ENCODE measurements around the gene CASP8AP2.
"Not testable (repeated sequence)": the region's sequence is repeated elsewhere in the genome, so short reads cannot be mapped to it uniquely, and the experiment has no call there.

The CASP8AP2 gene

DNA sequence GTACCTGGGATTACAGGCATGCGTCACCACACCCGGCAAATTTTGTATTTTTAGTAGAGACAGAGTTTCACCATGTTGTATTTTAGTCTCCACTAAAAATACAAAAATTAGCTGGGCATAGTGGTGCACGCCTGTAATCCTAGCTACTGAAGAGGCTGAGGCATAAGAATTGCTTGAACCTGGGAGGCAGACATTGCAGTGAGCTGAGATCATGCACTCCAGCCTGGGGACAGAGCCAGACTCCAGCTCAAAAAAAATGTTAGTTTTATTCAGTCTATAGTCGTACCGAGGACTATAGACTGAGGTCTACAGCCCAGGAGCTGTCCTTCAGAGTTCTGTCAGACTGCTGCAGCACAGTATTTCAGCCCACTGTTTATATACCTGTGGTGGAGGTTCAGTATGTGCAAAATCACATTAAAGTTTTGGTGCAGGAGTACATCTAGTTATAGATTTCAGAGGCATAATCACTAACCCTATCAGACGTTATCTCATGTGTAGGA is 3.6 kb upstream of the CASP8AP2 start:
- no peak for DNase-seq (ENCODE audit: low read depth)

DNA sequence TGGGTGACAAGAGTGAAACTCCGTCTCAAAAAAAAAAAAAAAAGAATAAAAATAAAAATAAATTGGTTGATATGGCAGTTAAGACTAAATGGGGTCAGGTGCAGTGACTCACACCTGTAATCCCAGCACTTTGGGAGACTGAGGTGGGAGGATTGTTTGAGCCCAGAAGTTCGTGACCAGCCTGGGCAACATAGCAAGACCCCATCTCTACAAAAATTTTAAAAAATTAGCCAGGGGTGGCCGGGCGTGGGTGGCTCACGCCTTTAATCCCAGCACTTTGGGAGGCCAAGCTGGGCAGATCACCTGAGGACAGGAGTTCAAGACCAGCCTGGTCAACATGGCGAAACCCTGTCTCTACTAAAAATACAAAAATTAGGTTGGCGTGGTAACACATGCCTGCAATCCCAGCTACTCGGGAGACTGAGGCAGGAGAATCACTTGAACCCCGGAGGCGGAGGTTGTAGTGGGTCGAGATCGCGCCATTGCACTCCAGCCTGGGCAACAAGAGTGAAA is 1.1 kb upstream of the CASP8AP2 start:
- DNase-seq (ENCODE audit: low read depth): not testable (repeated sequence)

DNA sequence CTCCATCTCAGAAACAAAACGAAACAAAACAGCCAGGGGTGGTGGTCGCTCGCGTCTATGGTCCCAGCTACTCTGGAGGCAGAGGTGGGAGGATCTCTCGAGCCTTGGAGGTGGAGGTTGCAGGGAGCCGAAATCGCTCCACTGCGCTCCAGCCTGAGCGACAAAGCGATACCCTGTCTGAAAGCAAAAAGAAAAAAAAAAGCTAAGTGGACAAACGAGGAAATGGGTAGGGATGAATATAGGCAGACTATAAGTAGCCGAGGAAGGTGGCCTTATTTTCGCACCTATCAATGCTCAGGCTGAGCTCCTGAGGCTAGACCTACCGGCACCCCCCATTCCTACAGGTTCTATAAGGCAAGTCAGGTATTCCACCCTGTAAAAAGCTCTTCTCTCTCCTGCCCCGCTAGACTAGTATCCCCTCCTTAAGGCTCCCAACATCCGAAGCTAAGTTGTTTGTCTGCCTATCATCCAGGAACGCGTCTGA is 650 bp upstream of the CASP8AP2 start:
- DNase-seq (ENCODE audit: low read depth): no peak

DNA sequence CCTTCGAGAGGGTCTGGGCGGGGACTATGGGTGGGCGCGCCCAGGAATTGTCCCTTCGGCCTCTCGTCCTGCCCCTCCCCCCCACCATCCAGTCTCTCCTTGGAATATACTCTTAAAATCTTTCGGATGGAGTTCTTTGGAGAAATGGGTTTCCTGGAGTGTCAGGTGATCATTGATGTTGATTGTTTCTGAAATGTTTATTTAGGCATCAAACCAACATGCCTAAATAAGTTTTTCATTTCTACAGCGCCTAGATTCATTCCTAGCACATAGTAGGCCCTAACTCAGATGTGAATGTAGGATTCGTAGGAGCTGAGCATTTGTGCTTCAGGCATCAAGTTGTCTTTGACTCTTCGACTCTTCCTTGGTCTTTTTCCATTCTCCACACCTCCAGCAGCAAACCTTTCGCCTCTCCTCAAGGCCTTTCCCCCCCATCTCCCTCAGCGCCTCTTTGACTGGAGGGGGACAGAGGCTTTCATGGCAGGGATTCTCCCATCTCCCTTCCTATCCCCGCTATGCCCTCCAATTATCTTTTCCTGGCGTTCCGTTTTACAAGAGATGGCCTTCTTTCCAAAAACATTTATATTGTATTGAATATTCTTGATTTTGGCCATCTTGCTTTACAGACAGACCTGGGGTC is 610 bp downstream of the CASP8AP2 start:
- DNase-seq (ENCODE audit: low read depth): no peak

DNA sequence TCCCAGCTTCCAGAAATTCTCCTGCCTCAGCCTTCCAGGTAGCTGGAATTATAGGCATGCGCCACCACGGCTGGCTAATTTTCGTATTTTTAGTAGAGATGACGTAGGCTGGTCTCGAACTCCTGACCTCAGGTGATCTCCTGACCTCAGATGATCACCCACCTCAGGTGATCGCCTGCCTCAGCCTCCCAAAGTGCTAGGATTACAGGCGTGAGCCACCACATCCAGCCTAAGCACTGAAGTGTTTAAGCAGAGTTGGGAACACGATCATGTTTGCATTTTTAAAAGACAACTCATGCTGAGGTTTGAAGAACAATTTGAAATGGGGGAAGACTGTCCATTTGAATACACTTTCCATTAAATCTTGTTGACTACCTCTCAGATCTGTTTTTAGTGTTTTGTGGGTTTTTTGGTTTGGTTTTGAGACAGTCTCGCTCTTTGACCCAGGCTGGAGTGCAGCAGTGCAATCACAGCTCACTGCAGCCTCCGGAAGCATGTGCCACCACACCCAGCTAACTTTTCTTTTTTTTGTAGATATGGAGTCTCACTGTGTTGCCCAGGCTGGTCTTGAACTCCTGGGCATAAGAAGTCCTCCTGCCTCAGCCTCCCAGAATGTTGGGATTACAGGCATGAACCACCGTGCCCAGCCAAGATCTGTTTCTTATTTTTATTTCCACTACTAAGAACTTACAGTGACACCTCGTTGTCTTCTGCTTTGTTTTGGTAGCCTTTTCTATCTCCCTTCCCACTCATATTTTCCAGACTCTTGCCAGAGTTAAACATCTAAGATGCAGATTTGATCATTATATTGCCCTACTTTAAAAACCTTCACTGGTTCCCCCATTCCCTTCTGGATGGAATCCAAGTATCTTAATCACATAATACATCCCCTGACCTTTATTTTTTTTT is 5.5 kb downstream of the CASP8AP2 start:
- DNase-seq (ENCODE audit: low read depth): no peak

DNA sequence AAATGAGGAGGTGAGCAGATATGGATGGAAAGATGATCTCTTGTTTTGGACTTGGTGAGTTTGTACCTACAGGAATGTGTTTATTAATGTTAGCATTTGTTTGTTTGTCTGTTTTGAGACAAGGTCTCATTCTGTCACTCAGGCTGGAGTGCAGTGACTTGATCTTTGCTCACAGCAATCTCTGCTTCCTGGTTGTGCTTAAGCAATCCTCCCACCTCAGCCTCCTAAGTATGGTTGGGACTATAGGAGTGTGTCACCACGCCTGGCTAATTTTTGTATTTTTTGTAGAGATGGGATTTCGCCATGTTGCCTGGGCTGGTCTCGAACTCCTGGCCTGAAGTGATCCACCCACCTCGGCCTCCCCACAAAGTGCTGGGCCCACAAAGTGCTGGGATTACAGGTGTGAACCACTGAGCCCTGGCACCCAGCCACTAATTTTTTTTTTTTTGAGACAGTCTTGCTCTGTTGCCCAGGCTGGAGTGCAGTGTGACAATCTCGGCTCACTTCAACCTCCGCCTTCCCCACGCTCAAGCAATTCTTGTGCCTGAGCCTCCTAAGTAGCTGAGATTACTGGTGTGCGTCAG is 7.1 kb downstream of the CASP8AP2 start:
- no peak for DNase-seq (ENCODE audit: low read depth)

DNA sequence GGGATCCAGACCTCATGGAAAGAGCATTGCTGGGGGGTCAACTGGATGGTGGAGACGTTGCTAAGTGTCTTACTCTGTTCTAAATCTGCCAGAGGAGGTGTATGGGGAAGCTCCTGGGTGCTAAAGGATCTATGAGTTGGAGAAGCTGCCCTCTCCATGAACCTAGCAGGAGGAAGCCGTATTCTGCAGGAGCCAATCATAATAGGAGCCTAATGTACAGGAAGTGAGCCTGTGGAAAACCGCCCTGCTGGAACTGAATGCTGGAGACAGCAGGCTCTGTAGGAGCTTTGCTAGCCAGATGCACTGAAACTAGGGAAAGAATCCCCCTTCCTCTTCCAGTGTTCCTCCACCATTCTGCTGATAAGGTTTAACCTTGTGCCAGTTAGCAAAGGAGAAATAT is 10.9 kb downstream of the CASP8AP2 start:
- no peak for DNase-seq (ENCODE audit: low read depth)

DNA sequence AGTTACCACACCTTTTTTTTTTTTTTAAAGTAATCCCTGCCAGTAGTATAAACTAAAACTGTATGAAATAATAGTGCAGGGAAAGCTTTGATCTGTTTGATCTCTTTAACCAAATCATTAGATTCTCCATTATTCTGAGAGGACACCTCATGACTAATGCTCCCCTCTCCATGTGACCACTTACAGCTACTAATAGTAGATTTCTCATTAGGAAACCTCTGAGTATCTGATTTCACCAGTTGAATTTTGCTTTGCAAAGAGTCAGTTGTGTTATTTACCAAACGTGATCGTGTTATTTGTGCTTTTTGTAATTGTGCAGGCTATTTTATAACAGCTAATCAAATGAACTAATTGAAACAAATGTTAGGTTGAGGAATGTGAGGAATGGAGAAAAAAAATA is 12.5 kb downstream of the CASP8AP2 start:
- no peak for DNase-seq (ENCODE audit: low read depth)

DNA sequence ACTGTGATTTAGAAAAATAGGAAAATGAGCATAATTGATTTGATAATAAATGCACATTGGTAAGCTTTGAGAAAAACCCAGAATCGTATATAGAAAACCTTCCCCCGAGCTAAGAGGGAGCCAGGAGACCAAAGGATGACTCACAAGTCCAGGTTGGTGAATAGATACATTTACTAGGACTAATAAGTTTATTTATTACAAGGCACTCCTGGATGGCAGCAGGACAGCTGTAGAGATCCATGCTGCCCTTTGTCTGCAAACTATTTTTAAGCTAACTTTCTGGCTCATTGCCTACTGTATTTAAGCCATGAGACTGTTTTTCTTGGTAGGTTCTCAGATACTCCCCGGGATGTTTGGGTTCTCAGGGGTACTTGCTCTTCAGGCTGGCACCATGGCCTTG is 13.4 kb downstream of the CASP8AP2 start:
- no peak for DNase-seq (ENCODE audit: low read depth)

DNA sequence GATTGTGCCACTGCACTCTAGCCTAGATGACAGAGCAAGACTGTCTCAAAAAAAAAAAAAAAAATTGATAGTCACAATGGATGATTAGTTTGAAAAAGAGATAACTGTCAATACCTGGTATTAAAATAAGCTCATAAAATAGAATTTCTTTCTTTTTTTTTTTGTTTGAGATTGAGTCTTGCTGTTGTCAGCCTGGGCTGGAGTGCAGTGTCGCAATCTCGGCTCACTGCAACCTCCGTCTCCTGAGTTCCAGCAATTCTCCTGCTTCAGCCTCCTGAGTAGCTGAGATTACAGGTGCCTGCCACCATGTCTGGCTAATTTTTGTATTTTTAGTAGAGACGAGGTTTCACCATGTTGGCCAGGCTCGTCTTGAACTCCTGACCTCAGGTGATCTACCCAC is 17.8 kb downstream of the CASP8AP2 start:
- DNase-seq (ENCODE audit: low read depth): not testable (repeated sequence)

DNA sequence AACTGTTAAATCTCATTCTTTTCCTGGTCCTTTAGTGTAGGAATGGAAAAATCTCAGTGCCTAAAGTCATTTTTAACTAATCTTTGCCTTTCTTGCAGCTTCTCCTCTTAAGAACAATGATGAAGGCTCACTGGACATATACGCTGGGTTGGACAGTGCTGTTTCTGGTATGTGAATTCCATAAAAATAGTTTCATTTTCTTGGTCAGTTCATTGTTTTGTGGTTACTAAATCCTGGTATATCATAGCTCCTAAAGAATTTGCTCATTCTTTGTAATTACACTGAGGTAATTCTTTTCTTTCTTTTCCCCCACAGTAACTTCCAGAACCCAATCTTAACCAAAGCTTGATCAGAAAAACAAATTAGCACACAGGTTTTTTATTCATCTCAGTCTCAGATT is 23.4 kb downstream of the CASP8AP2 start:
- DNase-seq (ENCODE audit: low read depth): no peak

DNA sequence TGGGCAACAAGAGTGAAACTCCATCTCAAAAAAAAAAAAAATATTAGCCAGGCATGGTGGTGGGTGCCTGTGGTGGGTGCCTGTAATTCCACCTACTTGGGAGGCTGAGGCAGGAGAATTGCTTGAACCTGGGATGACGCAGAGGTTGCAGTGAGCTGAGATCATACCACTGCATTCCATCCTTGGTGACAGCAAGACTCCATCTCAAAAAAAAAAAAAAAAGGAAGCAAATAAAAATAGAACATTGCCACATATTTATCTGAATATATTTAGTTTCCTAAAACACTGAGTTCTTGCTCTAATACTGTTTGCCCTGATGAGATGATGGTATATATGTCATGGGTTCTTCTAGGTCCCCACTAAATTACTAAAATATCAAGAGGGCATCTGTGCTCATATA is 28.4 kb downstream of the CASP8AP2 start:
- DNase-seq (ENCODE audit: low read depth): no peak

DNA sequence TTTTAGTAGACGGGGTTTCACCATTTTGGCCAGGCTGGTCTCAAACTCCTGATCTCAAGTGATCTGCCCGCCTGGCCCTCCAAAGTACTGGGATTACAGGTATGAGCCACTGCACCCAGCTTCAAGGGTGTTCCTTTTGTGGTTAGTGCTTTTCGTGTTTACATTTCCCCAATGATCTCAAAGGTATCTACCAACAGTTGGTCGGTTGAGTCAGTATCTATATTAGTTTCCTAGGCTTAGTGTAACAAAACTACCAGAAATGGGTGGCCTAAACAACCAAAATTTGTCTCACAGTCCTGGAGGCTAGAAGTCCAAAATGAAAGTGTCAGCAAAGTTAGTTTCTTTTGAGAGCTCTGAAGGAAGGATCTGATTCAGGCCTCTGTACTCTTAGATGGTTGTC is 30.1 kb downstream of the CASP8AP2 start:
- no peak for DNase-seq (ENCODE audit: low read depth)

DNA sequence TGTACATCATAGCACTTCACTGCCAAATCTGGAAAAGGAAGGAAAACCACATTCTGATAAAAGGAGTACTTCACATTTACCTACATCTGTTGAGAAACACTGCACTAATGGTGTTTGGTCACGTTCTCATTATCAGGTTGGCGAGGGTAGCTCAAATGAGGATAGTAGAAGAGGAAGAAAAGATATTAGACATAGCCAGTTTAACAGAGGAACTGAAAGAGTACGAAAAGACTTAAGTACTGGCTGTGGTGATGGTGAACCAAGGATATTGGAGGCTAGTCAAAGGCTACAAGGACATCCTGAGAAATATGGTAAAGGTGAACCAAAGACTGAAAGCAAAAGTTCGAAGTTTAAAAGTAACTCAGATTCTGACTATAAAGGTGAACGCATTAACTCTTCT is 32.6 kb downstream of the CASP8AP2 start:
- DNase-seq (ENCODE audit: low read depth): no peak

DNA sequence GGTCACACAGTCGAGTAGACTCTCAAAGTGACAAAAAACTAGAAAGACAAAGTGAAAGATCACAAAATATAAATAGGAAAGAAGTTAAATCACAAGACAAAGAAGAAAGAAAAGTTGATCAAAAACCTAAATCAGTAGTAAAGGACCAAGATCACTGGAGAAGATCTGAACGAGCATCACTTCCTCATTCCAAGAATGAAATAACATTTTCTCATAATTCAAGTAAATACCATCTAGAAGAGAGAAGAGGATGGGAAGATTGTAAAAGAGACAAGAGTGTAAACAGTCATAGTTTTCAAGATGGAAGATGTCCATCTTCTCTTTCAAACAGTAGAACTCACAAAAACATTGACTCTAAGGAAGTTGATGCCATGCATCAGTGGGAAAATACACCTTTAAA is 33.0 kb downstream of the CASP8AP2 start:
- DNase-seq (ENCODE audit: low read depth): no peak

DNA sequence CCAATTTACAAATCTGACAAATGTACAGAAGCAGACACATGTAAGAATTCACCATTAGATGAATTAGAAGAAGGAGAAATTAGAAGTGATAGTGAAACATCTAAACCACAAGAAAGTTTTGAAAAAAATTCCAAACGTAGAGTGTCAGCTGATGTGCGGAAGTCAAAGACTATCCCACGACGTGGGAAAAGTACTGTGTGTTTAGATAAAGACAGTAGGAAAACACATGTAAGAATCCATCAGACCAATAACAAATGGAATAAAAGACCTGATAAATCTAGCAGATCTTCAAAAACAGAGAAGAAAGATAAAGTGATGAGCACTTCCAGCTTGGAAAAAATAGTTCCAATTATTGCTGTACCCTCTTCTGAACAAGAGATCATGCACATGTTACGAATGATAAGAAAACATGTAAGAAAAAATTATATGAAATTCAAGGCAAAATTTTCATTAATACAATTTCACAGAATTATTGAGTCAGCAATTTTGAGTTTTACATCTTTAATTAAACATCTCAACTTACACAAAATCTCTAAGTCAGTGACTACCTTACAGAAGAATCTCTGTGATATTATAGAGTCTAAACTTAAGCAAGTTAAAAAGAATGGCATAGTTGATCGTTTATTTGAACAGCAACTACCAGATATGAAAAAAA is 36.5 kb downstream of the CASP8AP2 start:
- no peak for DNase-seq (ENCODE audit: low read depth)

DNA sequence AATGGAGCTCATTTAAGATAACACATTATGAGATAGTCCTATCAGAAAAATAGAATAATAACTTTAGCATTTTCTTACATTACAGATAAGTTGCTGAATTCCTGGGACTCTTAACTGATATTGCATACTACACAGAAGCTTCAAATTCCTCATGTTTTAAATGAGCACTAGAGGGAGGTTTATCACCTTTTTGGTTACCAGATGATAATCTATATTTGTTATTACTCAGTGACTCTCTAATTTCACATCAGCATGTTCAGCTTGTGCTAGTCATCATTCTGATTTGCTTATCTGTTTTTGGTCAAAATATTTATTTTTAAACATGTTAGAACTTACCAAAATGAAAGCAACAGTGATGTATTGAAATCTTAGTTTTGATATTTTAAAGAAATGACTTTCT is 44.0 kb downstream of the CASP8AP2 start:
- no peak for DNase-seq (ENCODE audit: low read depth)

DNA sequence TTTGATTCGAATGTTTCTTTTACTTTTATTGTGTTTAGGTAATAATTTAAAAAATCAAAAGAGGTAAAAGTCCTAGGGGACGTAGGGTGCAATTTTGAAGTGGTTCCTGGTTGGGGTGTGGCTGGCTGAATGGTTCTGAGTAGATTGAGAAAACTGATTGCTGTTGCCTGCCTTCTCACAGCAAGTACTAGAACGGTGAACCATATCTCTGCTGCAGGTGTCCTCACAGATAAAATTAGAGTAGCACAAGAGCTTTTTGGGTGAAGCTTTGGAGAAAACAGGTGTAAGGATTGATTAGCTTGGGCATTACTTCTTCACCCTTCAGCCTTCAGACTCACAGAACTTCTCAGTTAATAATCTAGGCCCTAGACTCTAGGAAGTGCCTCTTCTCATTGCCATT is 44.8 kb downstream of the CASP8AP2 start:
- no peak for DNase-seq (ENCODE audit: low read depth)

DNA sequence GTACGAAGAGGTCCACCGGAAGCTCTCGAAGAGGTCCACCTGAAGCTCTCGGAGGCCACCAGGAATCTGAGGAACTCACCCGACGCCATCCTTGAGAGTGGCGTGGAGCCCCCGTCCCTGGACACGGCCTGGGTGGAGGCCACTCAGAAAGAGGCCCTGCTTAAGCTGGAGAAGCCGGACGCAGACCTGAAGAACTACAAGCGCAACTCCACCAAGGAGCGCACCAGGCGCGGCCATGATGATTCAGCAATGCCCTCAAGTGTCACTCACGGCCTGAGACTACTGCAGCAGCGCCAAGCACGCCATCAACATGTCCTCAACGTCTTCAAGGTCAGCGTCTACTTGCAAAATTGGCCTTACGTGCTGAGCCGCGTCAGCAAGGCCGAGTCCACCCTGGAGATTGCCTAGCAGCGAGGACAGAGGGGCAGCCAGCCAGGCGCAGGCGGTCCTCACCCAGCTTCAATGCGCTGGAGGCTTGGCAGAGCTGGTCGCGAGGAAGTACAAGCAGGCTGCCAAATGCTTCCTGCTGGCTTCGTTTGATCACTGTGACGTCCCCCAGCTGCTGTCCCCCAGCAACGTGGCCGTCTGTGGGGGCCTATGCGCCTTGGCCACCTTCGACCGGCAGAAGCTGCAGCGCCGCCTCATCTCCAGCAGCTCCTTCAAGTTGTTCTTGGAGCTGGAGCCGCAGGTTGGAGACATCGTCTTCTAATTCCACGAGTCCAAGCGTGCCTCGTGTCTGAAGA is 56.9 kb downstream of the CASP8AP2 start:
- no peak for DNase-seq (ENCODE audit: low read depth)

DNA sequence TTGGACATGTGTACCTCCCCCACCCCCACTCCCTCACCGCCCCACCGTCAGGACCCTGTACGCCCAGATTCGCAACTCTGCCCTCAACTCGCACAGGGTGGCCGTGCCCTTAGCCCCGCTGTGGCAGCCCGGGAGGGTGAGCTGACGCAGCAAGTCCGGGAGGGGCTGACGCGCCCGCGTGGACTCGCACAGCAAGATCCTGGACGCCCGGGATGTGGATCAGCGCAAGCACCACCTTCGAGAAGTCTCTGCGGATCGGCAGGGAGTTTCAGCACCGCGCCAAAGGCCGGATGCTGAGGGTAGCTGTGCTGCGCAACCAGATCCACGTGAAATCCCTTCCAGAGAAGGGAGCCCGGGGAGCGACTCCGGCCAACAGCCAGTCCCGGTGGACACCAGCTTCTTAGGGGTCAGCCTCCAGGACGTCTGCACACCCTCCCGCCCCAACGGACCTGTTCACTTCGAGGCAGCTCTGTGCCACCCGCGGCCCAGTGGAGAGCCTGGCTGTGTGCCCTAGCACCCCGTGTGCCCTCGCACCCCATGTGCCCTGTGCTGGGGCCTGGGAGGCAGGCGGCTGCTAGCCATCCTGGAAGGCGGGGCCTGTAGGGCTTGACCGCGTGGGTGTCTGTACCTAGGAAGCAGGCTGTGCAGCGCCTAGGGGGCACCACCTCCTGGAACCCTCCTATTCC is 57.9 kb downstream of the CASP8AP2 start:
- DNase-seq (ENCODE audit: low read depth): no peak

DNA sequence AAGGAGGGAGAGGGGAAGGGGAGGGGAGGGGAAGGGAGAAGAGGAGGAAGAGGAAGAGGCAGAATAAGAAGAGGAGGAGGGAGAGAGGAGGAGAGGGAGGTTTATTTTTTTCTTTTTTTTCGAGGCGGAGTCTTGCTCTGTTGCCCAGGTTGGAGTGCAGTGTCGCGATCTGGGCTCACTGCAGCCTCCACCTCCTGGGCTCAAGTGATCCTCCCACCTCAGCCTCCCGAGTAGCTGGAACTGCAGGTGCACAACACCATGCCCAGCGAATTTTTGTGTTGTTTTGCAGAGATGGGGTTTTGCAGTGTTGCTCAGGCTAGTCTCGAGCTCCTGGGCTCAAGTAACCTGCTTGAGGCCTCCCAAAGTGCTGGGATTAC is 58.4 kb downstream of the CASP8AP2 start:
- DNase-seq (ENCODE audit: low read depth): no peak
